ENCODE measurements around the gene C17orf50.
A peak's percentile ranks its signal among the peaks of the same experiment; 100 is the strongest.

The C17orf50 gene

GRCh38 chr17:35761601-35762000 is 914 bp downstream of the C17orf50 start:
- H3K27ac ChIP-seq, result no peak overlapping the region
- TF ChIP-seq CTCF (conservative IDR thresholded peaks at IDR 0.05), result no peak

DNA sequence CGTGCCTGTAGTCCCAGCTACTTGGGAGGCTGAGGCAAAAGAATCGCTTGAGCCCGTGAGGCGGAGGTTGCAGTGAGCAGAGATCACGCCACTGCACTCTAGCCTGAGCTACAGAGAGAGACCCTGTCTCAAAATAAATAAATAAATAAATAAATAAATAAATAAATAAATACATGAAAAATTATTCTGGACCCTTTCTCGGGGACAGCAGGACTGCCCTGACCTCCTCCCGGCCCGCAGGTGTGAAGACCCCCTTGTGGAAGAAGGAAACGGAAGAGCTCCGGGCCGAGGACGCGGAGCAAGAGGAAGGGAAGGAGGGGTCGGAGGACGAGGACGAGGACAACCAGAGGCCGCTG is 3.1 kb downstream of the C17orf50 start:
- no peak for TF ChIP-seq CTCF (conservative IDR thresholded peaks at IDR 0.05)
- peak overlapping the region; percentile 96 for H3K27ac ChIP-seq

DNA sequence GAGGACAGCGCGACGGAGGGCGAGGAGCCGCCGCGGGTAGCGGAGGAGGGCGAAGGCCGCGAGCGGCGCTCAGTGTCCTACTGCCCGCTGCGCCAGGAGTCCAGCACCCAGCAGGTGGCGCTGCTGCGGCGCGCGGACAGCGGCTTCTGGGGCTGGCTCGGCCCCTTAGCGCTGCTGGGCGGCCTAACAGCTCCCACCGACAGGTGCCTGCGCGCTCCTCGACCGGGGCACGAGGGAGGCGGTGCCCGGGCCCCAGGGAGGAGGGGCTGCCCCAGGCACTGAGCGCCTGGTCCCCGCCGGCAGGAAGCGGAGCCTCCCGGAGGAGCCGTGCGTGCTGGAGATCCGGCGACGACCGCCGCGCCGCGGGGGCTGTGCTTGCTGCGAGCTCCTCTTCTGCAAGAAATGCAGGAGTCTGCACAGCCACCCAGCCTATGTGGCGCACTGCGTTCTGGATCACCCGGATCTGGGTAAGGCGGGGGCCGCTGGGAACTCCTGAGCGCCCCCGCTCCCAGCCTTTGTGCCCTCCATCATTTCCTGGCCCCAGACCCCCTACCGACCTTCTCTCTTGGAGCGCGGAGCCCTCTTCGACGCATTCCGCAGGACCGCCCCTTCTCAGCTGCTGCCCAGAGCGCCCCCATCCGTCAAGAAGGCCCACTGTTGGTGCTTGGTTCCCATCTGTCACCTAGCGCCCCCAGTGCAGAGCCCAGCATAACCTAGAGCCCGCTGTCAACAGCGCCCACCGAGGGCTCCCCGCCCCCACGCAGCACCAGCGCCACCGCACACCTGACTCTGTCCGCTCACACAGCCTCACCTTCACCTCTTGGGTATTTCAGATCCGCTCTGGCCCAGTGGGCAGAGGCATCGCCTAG is 3.7 kb downstream of the C17orf50 start:
- H3K27ac ChIP-seq, result peak overlapping the region; percentile 96
- peak; percentile 100 for TF ChIP-seq CTCF (conservative IDR thresholded peaks at IDR 0.05)

GRCh38 chr17:35765086-35765710 is 4.5 kb downstream of the C17orf50 start:
- H3K27ac ChIP-seq, result peak overlapping the region; percentile 96

DNA sequence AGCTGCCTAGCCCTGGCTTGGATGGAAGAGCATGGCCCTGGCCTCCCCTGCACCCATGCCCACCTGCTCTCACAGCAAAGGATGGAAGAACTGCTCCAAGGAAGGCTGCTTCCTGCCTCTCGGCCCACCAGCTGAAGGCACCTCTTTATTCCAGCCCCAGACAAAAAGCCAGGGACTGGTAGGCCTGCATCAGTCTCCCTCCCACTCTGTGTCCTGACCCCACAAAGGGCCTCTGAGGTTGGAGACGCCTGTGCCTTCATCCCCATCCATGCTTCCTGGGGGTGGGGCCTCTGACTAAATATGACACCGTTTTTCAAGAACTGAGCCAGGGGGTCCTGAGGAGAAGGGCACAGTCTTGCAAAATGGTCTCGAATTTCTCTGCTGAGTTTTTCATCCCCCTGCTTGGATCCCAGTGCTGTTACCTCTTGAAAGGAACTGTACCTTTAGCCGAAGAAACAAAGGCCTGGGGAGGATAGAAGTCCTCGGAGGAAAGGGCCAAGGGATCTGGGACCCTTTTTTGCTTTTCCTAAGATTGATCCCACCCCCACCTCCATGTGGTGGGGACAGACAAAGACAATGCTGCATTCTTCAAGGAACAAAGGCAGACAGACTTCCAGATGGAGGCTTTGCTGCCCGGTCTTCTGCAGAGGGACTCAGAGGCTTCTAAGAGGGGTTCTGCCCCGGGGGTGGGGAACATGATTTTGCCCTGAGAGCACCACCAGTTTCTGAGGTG is 5.2 kb downstream of the C17orf50 start:
- no peak for TF ChIP-seq CTCF (conservative IDR thresholded peaks at IDR 0.05)
- peak overlapping the region; percentile 96; the same call in 1 of the 2 replicates for H3K27ac ChIP-seq

More at GRCh38 chr17:35765086-35765710, 4.5 kb downstream of the C17orf50 start:
- no peak for TF ChIP-seq CTCF (conservative IDR thresholded peaks at IDR 0.05)

GRCh38 chr17:35766489-35766877 is 5.8 kb downstream of the C17orf50 start:
- peak overlapping the region; percentile 7; the same call in 1 of the 2 replicates for H3K27ac ChIP-seq
- no peak for TF ChIP-seq CTCF (conservative IDR thresholded peaks at IDR 0.05)
